Liver (tissue), 3 donors: Measurements from ENCODE around the gene ZNF22.
A peak's percentile ranks its signal among the peaks of the same experiment; 100 is the strongest.

Experiments
- EGR1 ChIP-seq, 2 donors: IDR thresholded peaks; 2 replicates each; pipeline ENCODE4 v1.6.1; 2016 to 2018; ENCODE audit warnings: antibody characterized with exemption in 2 of 2, low read depth in 2 of 2
- FOXA1 ChIP-seq: IDR thresholded peaks from 2 replicates; pipeline ENCODE4 v1.6.1; 2016; ENCODE audit warnings: antibody characterized with exemption
- GABPA ChIP-seq, 2 donors: IDR thresholded peaks in 1 of 2; conservative IDR thresholded peaks in 1 of 2; 2 replicates each; pipeline ENCODE4 v1.6.1; 2016; ENCODE audit warnings: antibody characterized with exemption in 2 of 2, mild to moderate bottlenecking in 1 of 2, moderate library complexity in 1 of 2
- JUND ChIP-seq, 2 donors: IDR thresholded peaks; 2 replicates each; pipeline ENCODE4 v1.6.1; 2016; ENCODE audit warnings: antibody characterized with exemption in 2 of 2
- MAX ChIP-seq: IDR thresholded peaks from 2 replicates; pipeline ENCODE4 v1.6.1; 2016; ENCODE audit warnings: antibody characterized with exemption
- NR2F2 ChIP-seq: IDR thresholded peaks from 2 replicates; pipeline ENCODE4 v1.6.1; 2016; ENCODE audit warnings: antibody characterized with exemption
- RXRA ChIP-seq, 2 donors: IDR thresholded peaks; 2 replicates each; pipeline ENCODE4 v1.6.1; 2017 to 2018; ENCODE audit warnings: antibody characterized with exemption in 2 of 2, mild to moderate bottlenecking in 1 of 2
- SP1 ChIP-seq: IDR thresholded peaks from 2 replicates; pipeline ENCODE4 v1.6.1; 2018; ENCODE audit warnings: antibody characterized with exemption, mild to moderate bottlenecking
- TAF1 ChIP-seq: conservative IDR thresholded peaks from 2 replicates; pipeline ENCODE4 v1.6.1; 2016; ENCODE audit warnings: antibody characterized with exemption, mild to moderate bottlenecking
- YY1 ChIP-seq: IDR thresholded peaks from 2 replicates; pipeline ENCODE4 v1.6.1; 2016; ENCODE audit warnings: antibody characterized with exemption, mild to moderate bottlenecking
- TF ChIP-seq, protein P1 (sequence below): IDR thresholded peaks from 2 replicates; pipeline ENCODE4 v1.6.1; 2016; ENCODE audit warnings: antibody characterized with exemption, mild to moderate bottlenecking
- TF ChIP-seq, protein P2 (sequence below): fragments of 150-350 bp; IDR thresholded peaks from 2 replicates; pipeline ENCODE4 v1.5.1; 2017; ENCODE audit warnings: improper control_type of control experiment, low read depth, low read length; ENCODE audit not compliant: missing input control
- TF ChIP-seq, protein P3 (sequence below): IDR thresholded peaks from 2 replicates; pipeline ENCODE4 v1.6.1; 2016; ENCODE audit warnings: antibody characterized with exemption
- donor health status: healthy.
- donor health status: healthy.

- no peak for TF ChIP-seq YY1
- TF ChIP-seq RXRA (IDR thresholded peaks at IDR 0.05) = no peak
- TF ChIP-seq, protein P1, sequence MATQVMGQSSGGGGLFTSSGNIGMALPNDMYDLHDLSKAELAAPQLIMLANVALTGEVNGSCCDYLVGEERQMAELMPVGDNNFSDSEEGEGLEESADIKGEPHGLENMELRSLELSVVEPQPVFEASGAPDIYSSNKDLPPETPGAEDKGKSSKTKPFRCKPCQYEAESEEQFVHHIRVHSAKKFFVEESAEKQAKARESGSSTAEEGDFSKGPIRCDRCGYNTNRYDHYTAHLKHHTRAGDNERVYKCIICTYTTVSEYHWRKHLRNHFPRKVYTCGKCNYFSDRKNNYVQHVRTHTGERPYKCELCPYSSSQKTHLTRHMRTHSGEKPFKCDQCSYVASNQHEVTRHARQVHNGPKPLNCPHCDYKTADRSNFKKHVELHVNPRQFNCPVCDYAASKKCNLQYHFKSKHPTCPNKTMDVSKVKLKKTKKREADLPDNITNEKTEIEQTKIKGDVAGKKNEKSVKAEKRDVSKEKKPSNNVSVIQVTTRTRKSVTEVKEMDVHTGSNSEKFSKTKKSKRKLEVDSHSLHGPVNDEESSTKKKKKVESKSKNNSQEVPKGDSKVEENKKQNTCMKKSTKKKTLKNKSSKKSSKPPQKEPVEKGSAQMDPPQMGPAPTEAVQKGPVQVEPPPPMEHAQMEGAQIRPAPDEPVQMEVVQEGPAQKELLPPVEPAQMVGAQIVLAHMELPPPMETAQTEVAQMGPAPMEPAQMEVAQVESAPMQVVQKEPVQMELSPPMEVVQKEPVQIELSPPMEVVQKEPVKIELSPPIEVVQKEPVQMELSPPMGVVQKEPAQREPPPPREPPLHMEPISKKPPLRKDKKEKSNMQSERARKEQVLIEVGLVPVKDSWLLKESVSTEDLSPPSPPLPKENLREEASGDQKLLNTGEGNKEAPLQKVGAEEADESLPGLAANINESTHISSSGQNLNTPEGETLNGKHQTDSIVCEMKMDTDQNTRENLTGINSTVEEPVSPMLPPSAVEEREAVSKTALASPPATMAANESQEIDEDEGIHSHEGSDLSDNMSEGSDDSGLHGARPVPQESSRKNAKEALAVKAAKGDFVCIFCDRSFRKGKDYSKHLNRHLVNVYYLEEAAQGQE = no peak
- TF ChIP-seq NR2F2 = no peak
- TF ChIP-seq, protein P2, sequence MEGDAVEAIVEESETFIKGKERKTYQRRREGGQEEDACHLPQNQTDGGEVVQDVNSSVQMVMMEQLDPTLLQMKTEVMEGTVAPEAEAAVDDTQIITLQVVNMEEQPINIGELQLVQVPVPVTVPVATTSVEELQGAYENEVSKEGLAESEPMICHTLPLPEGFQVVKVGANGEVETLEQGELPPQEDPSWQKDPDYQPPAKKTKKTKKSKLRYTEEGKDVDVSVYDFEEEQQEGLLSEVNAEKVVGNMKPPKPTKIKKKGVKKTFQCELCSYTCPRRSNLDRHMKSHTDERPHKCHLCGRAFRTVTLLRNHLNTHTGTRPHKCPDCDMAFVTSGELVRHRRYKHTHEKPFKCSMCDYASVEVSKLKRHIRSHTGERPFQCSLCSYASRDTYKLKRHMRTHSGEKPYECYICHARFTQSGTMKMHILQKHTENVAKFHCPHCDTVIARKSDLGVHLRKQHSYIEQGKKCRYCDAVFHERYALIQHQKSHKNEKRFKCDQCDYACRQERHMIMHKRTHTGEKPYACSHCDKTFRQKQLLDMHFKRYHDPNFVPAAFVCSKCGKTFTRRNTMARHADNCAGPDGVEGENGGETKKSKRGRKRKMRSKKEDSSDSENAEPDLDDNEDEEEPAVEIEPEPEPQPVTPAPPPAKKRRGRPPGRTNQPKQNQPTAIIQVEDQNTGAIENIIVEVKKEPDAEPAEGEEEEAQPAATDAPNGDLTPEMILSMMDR = peak; percentile 31
- TF ChIP-seq, protein P3, sequence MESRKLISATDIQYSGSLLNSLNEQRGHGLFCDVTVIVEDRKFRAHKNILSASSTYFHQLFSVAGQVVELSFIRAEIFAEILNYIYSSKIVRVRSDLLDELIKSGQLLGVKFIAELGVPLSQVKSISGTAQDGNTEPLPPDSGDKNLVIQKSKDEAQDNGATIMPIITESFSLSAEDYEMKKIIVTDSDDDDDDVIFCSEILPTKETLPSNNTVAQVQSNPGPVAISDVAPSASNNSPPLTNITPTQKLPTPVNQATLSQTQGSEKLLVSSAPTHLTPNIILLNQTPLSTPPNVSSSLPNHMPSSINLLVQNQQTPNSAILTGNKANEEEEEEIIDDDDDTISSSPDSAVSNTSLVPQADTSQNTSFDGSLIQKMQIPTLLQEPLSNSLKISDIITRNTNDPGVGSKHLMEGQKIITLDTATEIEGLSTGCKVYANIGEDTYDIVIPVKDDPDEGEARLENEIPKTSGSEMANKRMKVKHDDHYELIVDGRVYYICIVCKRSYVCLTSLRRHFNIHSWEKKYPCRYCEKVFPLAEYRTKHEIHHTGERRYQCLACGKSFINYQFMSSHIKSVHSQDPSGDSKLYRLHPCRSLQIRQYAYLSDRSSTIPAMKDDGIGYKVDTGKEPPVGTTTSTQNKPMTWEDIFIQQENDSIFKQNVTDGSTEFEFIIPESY = no peak
- TF ChIP-seq EGR1 (IDR thresholded peaks at IDR 0.05; ENCODE audit: low read depth in 2 of 2) = no peak
- no peak for TF ChIP-seq FOXA1
- TF ChIP-seq JUND (IDR thresholded peaks at IDR 0.05) = no peak
- no peak for TF ChIP-seq MAX
- no peak for TF ChIP-seq SP1
- no peak for TF ChIP-seq GABPA (IDR thresholded peaks at IDR 0.05 in 1 of 2, conservative IDR thresholded peaks at IDR 0.05 in 1 of 2)
- no peak for TF ChIP-seq TAF1
These were observed 37.6 kb upstream of the ZNF22 start for GRCh38 chr10:44962870-44963738.
